Erythroblast (primary cell): ENCODE results near the gene PDGFC.

Source experiments
- DNase-seq, 2 experiments: peaks; one replicate each; lab custom pipeline; 2025; lab: John Stamatoyannopoulos, UW
- GATA1 ChIP-seq: IDR thresholded peaks from 2 replicates; pipeline ENCODE4 v1.6.1; 2011; ENCODE audit warnings: low read depth, mild to moderate bottlenecking, control low read depth, low read length, moderate library complexity
- POLR2A ChIP-seq: IDR thresholded peaks from 2 replicates; pipeline ENCODE4 v1.6.1; 2011; ENCODE audit warnings: mild to moderate bottlenecking, low read length

The PDGFC gene

GRCh38 chr4:156931267-156931666 is 40.3 kb downstream of the PDGFC start:
- TF ChIP-seq GATA1: no peak
- TF ChIP-seq POLR2A: no peak
- DNase-seq: peak in 1 of 2 experiments; percentile 35

GRCh38 chr4:156929386-156930105 is 42.1 kb downstream of the PDGFC start:
- DNase-seq: no peak

GRCh38 chr4:156924774-156925315 is 46.8 kb downstream of the PDGFC start:
- no peak for DNase-seq
- TF ChIP-seq POLR2A: no peak
- TF ChIP-seq GATA1: no peak

More at GRCh38 chr4:156929386-156930105, 42.1 kb downstream of the PDGFC start:
- no peak for TF ChIP-seq GATA1
- TF ChIP-seq POLR2A: no peak

- TF ChIP-seq POLR2A (no peak), GATA1 (no peak)
- DNase-seq: no peak
Observed at GRCh38 chr4:156923525-156923924, 48.1 kb downstream of the PDGFC start.

- TF ChIP-seq POLR2A (no peak), GATA1 (no peak)
- no peak for DNase-seq
Observed at GRCh38 chr4:156915221-156915620, 56.4 kb downstream of the PDGFC start.

GRCh38 chr4:156913234-156913633 is 58.4 kb downstream of the PDGFC start:
- DNase-seq: no peak
- no peak for TF ChIP-seq POLR2A
- no peak for TF ChIP-seq GATA1

- no peak for DNase-seq
- TF ChIP-seq POLR2A (no peak), GATA1 (no peak)
Observed at GRCh38 chr4:156909010-156909409, 62.6 kb downstream of the PDGFC start.

- no peak for DNase-seq
- no peak for TF ChIP-seq GATA1
- no peak for TF ChIP-seq POLR2A
Observed at GRCh38 chr4:156906325-156906724, 65.3 kb downstream of the PDGFC start.

GRCh38 chr4:156901871-156902270 is 69.7 kb downstream of the PDGFC start:
- no peak for DNase-seq
- TF ChIP-seq POLR2A: no peak
- TF ChIP-seq GATA1: no peak

- TF ChIP-seq GATA1 (no peak), POLR2A (no peak)
- DNase-seq: no peak
Observed at GRCh38 chr4:156898373-156899117, 73.1 kb downstream of the PDGFC start.

GRCh38 chr4:156896527-156896926 is 75.1 kb downstream of the PDGFC start:
- TF ChIP-seq POLR2A (no peak), GATA1 (no peak)
- no peak for DNase-seq

GRCh38 chr4:156894234-156894633 is 77.4 kb downstream of the PDGFC start:
- DNase-seq: no peak
- TF ChIP-seq GATA1 (no peak), POLR2A (no peak)

GRCh38 chr4:156892805-156893204 is 78.8 kb downstream of the PDGFC start:
- DNase-seq: no peak
- TF ChIP-seq POLR2A (no peak), GATA1 (no peak)

- DNase-seq: no peak
- no peak for TF ChIP-seq POLR2A
- TF ChIP-seq GATA1: no peak
Observed at GRCh38 chr4:156889616-156890594, 81.7 kb downstream of the PDGFC start.
